ENCODE data around the gene FBXL15. TPM values are rescaled to one million over a fixed set of nuclear protein-coding genes. Genes with fewer than 3 reads are reported as not detected.

Gene FBXL15
- total and polyA plus RNA-seq, 2 of the 4 experiments (the other 2 are of a cell fraction): 3.0 to 8.4 TPM

GRCh38 chr10:102460836-102461186, 40.2 kb downstream of the FBXL15 start:
- H3K4me3 ChIP-seq (ENCODE audit: insufficient read depth, low read depth, low read length): peak overlapping the region; percentile 58
- H3K9me1 ChIP-seq (ENCODE audit: insufficient read depth, low read length): peaks cover 9% of the 10 kb centered on the region
- intact Hi-C loops (cut with micrococcal nuclease) (no loop called here), in situ Hi-C loops (cut with MboI; ENCODE audit: low sequenced_read_pairs) (no loop called here), dilution Hi-C loops (cut with HindIII; ENCODE audit: low sequenced_read_pairs, unreplicated experiment) (no loop called here)
- no peak overlapping the region for H3K27ac ChIP-seq (ENCODE audit: insufficient read depth, low read length)
- POLR2A ChIA-PET (ENCODE audit: unreplicated experiment): no interaction called here
- DNase-seq (no peak), ATAC-seq (ENCODE audit: low read depth) (no peak)
- no TSS peak for BruUV-seq (replicated peaks)
- no peaks in the 10 kb centered on the region for H4K20me1 ChIP-seq (ENCODE audit: insufficient read depth, low read length)
- H2AK9ac ChIP-seq (replicated peaks; ENCODE audit: low read depth, low read length, poor library complexity): peak overlapping the region; percentile 73
- peak overlapping the region; percentile 36; the same call in 1 of the 2 replicates for H4K91ac ChIP-seq (ENCODE audit: insufficient read depth, low read depth, low read length)
- no peak overlapping the region for H2BK20ac ChIP-seq (ENCODE audit: low read depth, low read length)
- CTCF ChIA-PET: no interaction called here
- peak overlapping the region; percentile 42 for H2BK120ac ChIP-seq (ENCODE audit: low read depth, low read length)
- peaks cover 16% of the 10 kb centered on the region for H3K27me3 ChIP-seq (ENCODE audit: control insufficient read depth, insufficient read depth, low read length)
- peak overlapping the region; percentile 37; the same call in 1 of the 2 replicates for H3K18ac ChIP-seq (ENCODE audit: low read depth, low read length)
- TF ChIP-seq FOS (IDR thresholded peaks at IDR 0.05; ENCODE audit: low read depth, low read length) (no peak), MAFK (IDR thresholded peaks at IDR 0.05; ENCODE audit: low read depth, low read length) (no peak), RFX5 (IDR thresholded peaks at IDR 0.05; ENCODE audit: low read depth, low read length) (no peak), RAD21 (IDR thresholded peaks at IDR 0.05; ENCODE audit: low read length) (no peak), SMC3 (IDR thresholded peaks at IDR 0.05; ENCODE audit: low read depth, low read length) (no peak), NFE2L2 (IDR thresholded peaks at IDR 0.05; ENCODE audit: low read depth, low read length) (no peak), POLR2A (IDR thresholded peaks at IDR 0.05; ENCODE audit: low read depth, low read length) (no peak), CHD1 (IDR thresholded peaks at IDR 0.05; ENCODE audit: low read depth, low read length) (no peak), MXI1 (IDR thresholded peaks at IDR 0.05; ENCODE audit: borderline replicate concordance, low read depth, low read length) (no peak), RCOR1 (IDR thresholded peaks at IDR 0.05; ENCODE audit: insufficient replicate concordance, low read length) (no peak), MAZ (IDR thresholded peaks at IDR 0.05; ENCODE audit: borderline replicate concordance, low read depth, low read length) (no peak), BHLHE40 (IDR thresholded peaks at IDR 0.05; ENCODE audit: low read depth, low read length) (no peak), CEBPB (IDR thresholded peaks at IDR 0.05; ENCODE audit: low read depth, low read length) (no peak), USF2 (IDR thresholded peaks at IDR 0.05; ENCODE audit: low read depth, low read length) (no peak)
- TF ChIP-seq, protein P1, sequence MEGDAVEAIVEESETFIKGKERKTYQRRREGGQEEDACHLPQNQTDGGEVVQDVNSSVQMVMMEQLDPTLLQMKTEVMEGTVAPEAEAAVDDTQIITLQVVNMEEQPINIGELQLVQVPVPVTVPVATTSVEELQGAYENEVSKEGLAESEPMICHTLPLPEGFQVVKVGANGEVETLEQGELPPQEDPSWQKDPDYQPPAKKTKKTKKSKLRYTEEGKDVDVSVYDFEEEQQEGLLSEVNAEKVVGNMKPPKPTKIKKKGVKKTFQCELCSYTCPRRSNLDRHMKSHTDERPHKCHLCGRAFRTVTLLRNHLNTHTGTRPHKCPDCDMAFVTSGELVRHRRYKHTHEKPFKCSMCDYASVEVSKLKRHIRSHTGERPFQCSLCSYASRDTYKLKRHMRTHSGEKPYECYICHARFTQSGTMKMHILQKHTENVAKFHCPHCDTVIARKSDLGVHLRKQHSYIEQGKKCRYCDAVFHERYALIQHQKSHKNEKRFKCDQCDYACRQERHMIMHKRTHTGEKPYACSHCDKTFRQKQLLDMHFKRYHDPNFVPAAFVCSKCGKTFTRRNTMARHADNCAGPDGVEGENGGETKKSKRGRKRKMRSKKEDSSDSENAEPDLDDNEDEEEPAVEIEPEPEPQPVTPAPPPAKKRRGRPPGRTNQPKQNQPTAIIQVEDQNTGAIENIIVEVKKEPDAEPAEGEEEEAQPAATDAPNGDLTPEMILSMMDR (conservative IDR thresholded peaks at IDR 0.05; ENCODE audit: low read depth, low read length): no peak
- TF ChIP-seq, protein P2, sequence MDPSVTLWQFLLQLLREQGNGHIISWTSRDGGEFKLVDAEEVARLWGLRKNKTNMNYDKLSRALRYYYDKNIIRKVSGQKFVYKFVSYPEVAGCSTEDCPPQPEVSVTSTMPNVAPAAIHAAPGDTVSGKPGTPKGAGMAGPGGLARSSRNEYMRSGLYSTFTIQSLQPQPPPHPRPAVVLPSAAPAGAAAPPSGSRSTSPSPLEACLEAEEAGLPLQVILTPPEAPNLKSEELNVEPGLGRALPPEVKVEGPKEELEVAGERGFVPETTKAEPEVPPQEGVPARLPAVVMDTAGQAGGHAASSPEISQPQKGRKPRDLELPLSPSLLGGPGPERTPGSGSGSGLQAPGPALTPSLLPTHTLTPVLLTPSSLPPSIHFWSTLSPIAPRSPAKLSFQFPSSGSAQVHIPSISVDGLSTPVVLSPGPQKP (IDR thresholded peaks at IDR 0.05; ENCODE audit: borderline replicate concordance, low read depth, low read length): no peak
- H3K36me3 ChIP-seq (ENCODE audit: control insufficient read depth, insufficient read depth, low read length): no peaks in the 10 kb centered on the region
- H2AFZ ChIP-seq (replicated peaks; ENCODE audit: low read length, poor library complexity): peak overlapping the region; percentile 94
- peak overlapping the region; percentile 94 for H3K4me2 ChIP-seq (ENCODE audit: low read depth, low read length)
- no peak overlapping the region for H2AK5ac ChIP-seq (ENCODE audit: low read depth, low read length)
- H4K5ac ChIP-seq (ENCODE audit: low read depth, low read length): peak overlapping the region; percentile 95
- H3K79me1 ChIP-seq (ENCODE audit: low read depth in 1 of 2, low read length in 2 of 2): no peaks in the 10 kb centered on the region
- no peak overlapping the region for H3K56ac ChIP-seq (ENCODE audit: extremely low read depth, insufficient read depth, low read length)
- H2BK5ac ChIP-seq (ENCODE audit: low read depth, low read length, poor library complexity, severe bottlenecking): no peak overlapping the region
- peak overlapping the region; percentile 91 to 95 for H4K8ac ChIP-seq (ENCODE audit: low read depth in 2 of 2, low read length in 2 of 2)
- peak overlapping the region; percentile 82; the same call in 1 of the 2 replicates for H3K4ac ChIP-seq (ENCODE audit: low read depth, low read length)
- peaks cover 12% of the 10 kb centered on the region for H3K4me1 ChIP-seq (ENCODE audit: control insufficient read depth, insufficient read depth, low read length)
- no peak overlapping the region; the same call in 2 of the 3 replicates for H2BK15ac ChIP-seq (ENCODE audit: low read depth, low read length)
- peak overlapping the region; percentile 29; the same call in 1 of the 2 replicates for H3K9ac ChIP-seq (ENCODE audit: low read depth, low read length)
- no peaks in the 10 kb centered on the region for H3K9me3 ChIP-seq (ENCODE audit: control insufficient read depth, insufficient read depth, low read length)
- WGBS, 2 experiments (ENCODE audit: extremely low coverage in 2 of 2, insufficient read length in 1 of 2): 37% methylated on average over 5 of the region's 8 CpGs; no CpG with 5 or more reads in 1 of the 2 experiments
- peak overlapping the region; percentile 11; the same call in 1 of the 2 replicates for H3K23ac ChIP-seq (ENCODE audit: low read depth, low read length)
- H3K14ac ChIP-seq (replicated peaks; ENCODE audit: low read depth, low read length): peak overlapping the region; percentile 53
